GM12878 (cell line): Measurements from ENCODE around the gene BAZ2B. TPM values are rescaled to one million over a fixed set of nuclear protein-coding genes. Genes with fewer than 3 reads are reported as not detected.

Source experiments
- ATAC-seq: fragments of 200-7000 bp; cut with Tn5 transposase; 3 replicates; pipeline ENCODE4 v1.9.1; 2020; ENCODE audit warnings: mild to moderate bottlenecking, moderate library complexity
- BruUV-seq: library from RNA; stranded (reverse); fragments of 400-500 nt; replicated peaks from 2 replicates; lab custom pipeline; 2021; lab: Mats Ljungman, UMichigan
- CTCF ChIA-PET: fragments of 300-600 bp; sonication (Branson Sonifier 250); formaldehyde crosslinking; extraction: SDS; loops from one replicate; lab custom pipeline; 2021; ENCODE audit warnings: inconsistent platforms; lab: Yijun Ruan, JAX
- POLR2A ChIA-PET: fragments of 350-600 bp; formaldehyde crosslinking; extraction: SDS; loops from one replicate; lab custom pipeline; 2021; ENCODE audit warnings: inconsistent platforms; lab: Charles Lee
- RAD21 ChIA-PET: fragments of 300-600 bp; sonication (Branson Sonifier 250); formaldehyde crosslinking; loops from one replicate; lab custom pipeline; 2023; ENCODE audit warnings: antibody characterized with exemption; ENCODE audit not compliant: unreplicated experiment; lab: Charles Lee
- SMC1A ChIA-PET: fragments of 300-600 bp; sonication (Branson Sonifier 250); formaldehyde crosslinking; loops from one replicate; lab custom pipeline; 2023; ENCODE audit not compliant: unreplicated experiment, uncharacterized antibody; lab: Charles Lee
- DNase-seq: peaks from one replicate; pipeline ENCODE4 v3.0.0-alpha.2; 2011; ENCODE audit warnings: low read depth, low spot score
- FAIRE-seq: peaks from 3 replicates; lab custom pipeline; 2011; peaks lifted over from hg19 to GRCh38; lab: Jason Lieb, UNC
- H2AFZ ChIP-seq: 2 replicates; pipeline ENCODE4 v1.6.0; 2011; ENCODE audit warnings: low read depth, low read length, control low read depth; ENCODE audit not compliant: control insufficient read depth
- H3K27ac ChIP-seq: 2 replicates; pipeline ENCODE4 v1.5.1; 2011; ENCODE audit warnings: control low read depth; ENCODE audit not compliant: control insufficient read depth, insufficient read depth
- H3K27me3 ChIP-seq, 2 experiments: replicated peaks in 1 of 2; 2 replicates each; pipeline versions ENCODE4 v1.6.0 to v1.6.1; 2011; ENCODE audit warnings: low read length in 1 of 2; ENCODE audit not compliant: control insufficient read depth in 2 of 2, insufficient read depth in 2 of 2
- H3K36me3 ChIP-seq, 2 experiments: 2 replicates each; pipeline ENCODE4 v1.5.1; 2011; ENCODE audit warnings: low read length in 1 of 2; ENCODE audit not compliant: control insufficient read depth in 2 of 2, insufficient read depth in 2 of 2
- H3K4me1 ChIP-seq: 2 replicates; pipeline ENCODE4 v1.6.1; 2011; ENCODE audit warnings: mild to moderate bottlenecking, low read length, moderate library complexity, mixed read lengths; ENCODE audit not compliant: control insufficient read depth, insufficient read depth
- H3K4me2 ChIP-seq: 2 replicates; pipeline ENCODE4 v1.6.0; 2011; ENCODE audit warnings: control low read depth; ENCODE audit not compliant: control insufficient read depth, insufficient read depth
- H3K4me3 ChIP-seq: fragments of 200-600 bp; sonication (generic); 2 replicates; pipeline ENCODE4 v1.5.1; 2016
- H3K79me2 ChIP-seq: 2 replicates; pipeline ENCODE4 v1.6.0; 2011; ENCODE audit warnings: low read length; ENCODE audit not compliant: control insufficient read depth, insufficient read depth
- H3K9ac ChIP-seq: 2 replicates; pipeline ENCODE4 v1.8.0; 2011; ENCODE audit warnings: low read length, control low read depth, mixed read lengths; ENCODE audit not compliant: control insufficient read depth, insufficient read depth
- H3K9me3 ChIP-seq: replicated peaks from 3 replicates; pipeline ENCODE4 v1.5.1; 2011; ENCODE audit warnings: mild to moderate bottlenecking, low read length; ENCODE audit not compliant: control insufficient read depth, insufficient read depth
- H4K20me1 ChIP-seq: 2 replicates; pipeline ENCODE4 v1.6.0; 2011; ENCODE audit not compliant: control insufficient read depth, insufficient read depth
- ASH2L ChIP-seq: fragments of 300-600, 200-600 bp; sonication (generic); IDR thresholded peaks from 2 replicates; pipeline ENCODE4 v1.6.1; 2017; ENCODE audit warnings: low read depth, mild to moderate bottlenecking, borderline replicate concordance
- EGR1 ChIP-seq, 2 experiments: IDR thresholded peaks; 1 replicate in 1 of 2; 2 replicates in 1 of 2; pipeline ENCODE4 v1.6.1; 2011 to 2012; ENCODE audit warnings: low read depth in 2 of 2, low read length in 2 of 2, borderline replicate concordance in 1 of 2, mild to moderate bottlenecking in 1 of 2, moderate library complexity in 1 of 2
- EP300 ChIP-seq, 2 experiments: fragments of 150-350 bp in 1 of 2; IDR thresholded peaks; 2 replicates each; pipeline ENCODE4 v1.6.1; 2011 to 2012; ENCODE audit warnings: low read depth in 2 of 2, low read length in 2 of 2, borderline replicate concordance in 1 of 2, improper control_type of control experiment in 1 of 2, inconsistent platforms in 1 of 2; ENCODE audit not compliant: control insufficient read depth in 1 of 2
- GABPA ChIP-seq: IDR thresholded peaks from 2 replicates; pipeline ENCODE4 v1.6.1; 2014; ENCODE audit warnings: antibody characterized with exemption, low read depth, mild to moderate bottlenecking, inconsistent platforms
- HCFC1 ChIP-seq: fragments of 150-350 bp; IDR thresholded peaks from 2 replicates; pipeline ENCODE4 v1.6.1; 2014; ENCODE audit warnings: low read length
- JUND ChIP-seq: IDR thresholded peaks from 2 replicates; pipeline ENCODE4 v1.6.1; 2012; ENCODE audit warnings: low read depth, mild to moderate bottlenecking, low read length, improper control_type of control experiment, moderate library complexity
- NR2C2 ChIP-seq: IDR thresholded peaks from 2 replicates; pipeline ENCODE4 v1.6.1; 2011; ENCODE audit warnings: borderline replicate concordance, low read depth; ENCODE audit not compliant: control insufficient read depth, insufficient read length
- POLR2AphosphoS5 ChIP-seq: IDR thresholded peaks from 2 replicates; pipeline ENCODE4 v1.6.1; 2011; ENCODE audit warnings: mild to moderate bottlenecking, low read length, inconsistent platforms
- SMARCA5 ChIP-seq: fragments of 450-650 bp; IDR thresholded peaks from 2 replicates; pipeline ENCODE4 v1.6.1; 2017; ENCODE audit warnings: mild to moderate bottlenecking
- SUPT20H ChIP-seq: IDR thresholded peaks from 2 replicates; pipeline ENCODE4 v1.6.1; 2011; ENCODE audit warnings: low read depth, mild to moderate bottlenecking, low read length, moderate library complexity, borderline replicate concordance; ENCODE audit not compliant: control insufficient read depth
- WRNIP1 ChIP-seq: IDR thresholded peaks from 2 replicates; pipeline ENCODE4 v1.6.1; 2011; ENCODE audit warnings: low read depth, low read length, improper control_type of control experiment, borderline replicate concordance
- ZBED1 ChIP-seq: IDR thresholded peaks from 2 replicates; pipeline ENCODE4 v1.6.1; 2016; ENCODE audit warnings: borderline replicate concordance
- ZNF217 ChIP-seq: fragments of 450-650 bp; IDR thresholded peaks from 2 replicates; pipeline ENCODE4 v1.6.1; 2017; ENCODE audit warnings: antibody characterized with exemption, mild to moderate bottlenecking
- WGBS: methylation state at CpG from one replicate; pipeline ENCODE4 v1.1.6; 2016; ENCODE audit warnings: low lambda C conversion rate; ENCODE audit not compliant: insufficient replicate concordance, insufficient coverage; ENCODE audit errors: missing lambda C conversion rate; 5-methylcytosine and 5-hydroxymethylcytosine counted together
- in situ Hi-C: fragments of 300-500 bp; cut with MboI; formaldehyde crosslinking; loops from 9 replicates; pipeline ENCODE4 v1.14.3; 2018; ENCODE audit warnings: mixed read lengths
- intact Hi-C: fragments of 100-400 bp; cut with micrococcal nuclease; formaldehyde crosslinking; loops from one replicate; pipeline ENCODE4 v1.14.2; 2022; ENCODE audit not compliant: unreplicated experiment
- polyA plus RNA-seq, 11 experiments: library from polyadenylated mRNA; depleted of rRNA in 4 of 11; unstranded in 6 of 11; stranded (reverse) in 5 of 11; fragments of >200 nt; fragmentation: Nextera tagmentation in 4 of 11; fragmentation: Illumina TruSeq in 1 of 11; extraction: Ambion mirVana in 4 of 11; extraction: Trizol in 1 of 11; gene quantifications; 1 replicate in 1 of 11; 2 replicates in 10 of 11; pipeline versions ENCODE4 v1.2.1 to v1.2.3, GENCODE V29; 2011 to 2016; ENCODE audit warnings: inconsistent platforms in 2 of 11, missing spikeins in 2 of 11, low read depth in 1 of 11
- total RNA-seq, 4 experiments: library from RNA; depleted of rRNA in 3 of 4; stranded (reverse); fragments of >200 nt in 3 of 4; fragmentation: Illumina TruSeq in 1 of 4; extraction: Trizol in 1 of 4; gene quantifications; 2 replicates each; pipeline versions ENCODE4 v1.2.1 to v1.2.3, GENCODE V29; 2013 to 2021
- TF ChIP-seq, protein P1 (sequence below): IDR thresholded peaks from 2 replicates; pipeline ENCODE4 v1.6.1; 2012; ENCODE audit warnings: low read length, inconsistent platforms
- TF ChIP-seq, protein P2 (sequence below): IDR thresholded peaks from 2 replicates; pipeline ENCODE4 v1.6.1; 2012; ENCODE audit warnings: low read depth, low read length, improper control_type of control experiment

The BAZ2B gene
- total and polyA plus RNA-seq, 10 of the 15 experiments (the other 5 are each of a cell fraction or from before 2014, with no cell fraction given): 8.8 to 49.7 (median 24.7) TPM

DNA sequence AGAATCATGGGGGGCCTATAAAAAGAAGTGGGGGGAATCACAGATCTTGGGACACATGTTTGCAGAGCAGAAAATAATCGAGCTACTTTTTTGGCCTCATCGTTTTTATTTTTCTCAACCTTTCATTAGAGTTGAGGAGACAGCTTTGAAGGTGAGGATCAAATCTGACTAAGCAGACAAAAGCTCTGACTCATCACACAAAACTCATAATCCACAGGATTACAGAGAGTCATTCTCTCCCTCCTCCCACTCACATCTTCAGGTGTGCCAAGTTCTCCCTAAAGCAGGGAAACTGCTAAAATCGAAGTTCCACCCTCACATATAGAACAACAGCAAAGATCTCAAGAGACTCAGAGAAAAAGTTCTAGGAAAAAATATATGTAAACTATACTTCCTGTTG is 15.6 kb downstream of the BAZ2B start:
- no peaks in the 10 kb centered on the region for H3K27me3 ChIP-seq
- no TSS peak for BruUV-seq
- H3K4me2 ChIP-seq: no peak overlapping the region
- no peaks in the 10 kb centered on the region for H3K9me3 ChIP-seq
- no peak for DNase-seq
- peak; percentile 34; the same call in 2 of the 3 replicates for ATAC-seq
- no peaks in the 10 kb centered on the region for H3K79me2 ChIP-seq
- 95% methylated on average over 3 of the region's 3 CpGs for WGBS
- ChIA-PET CTCF (interaction anchor here (0.8 to 1.2 kb wide), 2 partner anchors 10 to 265 kb away, joined by 4 to 6 read pairs; no protein-coding TSS in a partner anchor), SMC1A (interaction anchor here (0.6 to 1.3 kb wide), 2 partner anchors 8 to 12 kb away, joined by 4 read pairs; no protein-coding TSS in a partner anchor), POLR2A (interaction anchor here (0.5 to 0.7 kb wide), 2 partner anchors 8 to 884 kb away, joined by 3 to 5 read pairs; no protein-coding TSS in a partner anchor), RAD21 (interaction anchor here (1.6 kb wide), 1 partner anchor 9 kb away, joined by 4 read pairs; no protein-coding TSS in a partner anchor)
- H3K4me3 ChIP-seq: no peak overlapping the region
- no peak overlapping the region for H3K27ac ChIP-seq
- in situ Hi-C loops (no loop called here), intact Hi-C loops (no loop called here)
- FAIRE-seq: no peak
- no peaks in the 10 kb centered on the region for H4K20me1 ChIP-seq
- no peaks in the 10 kb centered on the region for H3K36me3 ChIP-seq
- no peak overlapping the region for H3K9ac ChIP-seq
- no peaks in the 10 kb centered on the region for H3K4me1 ChIP-seq
- H2AFZ ChIP-seq: no peak overlapping the region
- TF ChIP-seq ZNF217 (no peak), SUPT20H (no peak), ASH2L (no peak), WRNIP1 (no peak), JUND (no peak), SMARCA5 (no peak), ZBED1 (no peak), HCFC1 (no peak), POLR2AphosphoS5 (no peak), EP300 (IDR thresholded peaks at IDR 0.05; ENCODE audit: borderline replicate concordance in 1 of 2, control insufficient read depth in 1 of 2, low read depth in 2 of 2, low read length in 2 of 2) (no peak), NR2C2 (no peak), EGR1 (IDR thresholded peaks at IDR 0.05; ENCODE audit: borderline replicate concordance in 1 of 2, low read depth in 2 of 2, low read length in 2 of 2) (no peak), GABPA (no peak)
- TF ChIP-seq, protein P1, sequence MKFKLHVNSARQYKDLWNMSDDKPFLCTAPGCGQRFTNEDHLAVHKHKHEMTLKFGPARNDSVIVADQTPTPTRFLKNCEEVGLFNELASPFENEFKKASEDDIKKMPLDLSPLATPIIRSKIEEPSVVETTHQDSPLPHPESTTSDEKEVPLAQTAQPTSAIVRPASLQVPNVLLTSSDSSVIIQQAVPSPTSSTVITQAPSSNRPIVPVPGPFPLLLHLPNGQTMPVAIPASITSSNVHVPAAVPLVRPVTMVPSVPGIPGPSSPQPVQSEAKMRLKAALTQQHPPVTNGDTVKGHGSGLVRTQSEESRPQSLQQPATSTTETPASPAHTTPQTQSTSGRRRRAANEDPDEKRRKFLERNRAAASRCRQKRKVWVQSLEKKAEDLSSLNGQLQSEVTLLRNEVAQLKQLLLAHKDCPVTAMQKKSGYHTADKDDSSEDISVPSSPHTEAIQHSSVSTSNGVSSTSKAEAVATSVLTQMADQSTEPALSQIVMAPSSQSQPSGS: no peak
- TF ChIP-seq, protein P2, sequence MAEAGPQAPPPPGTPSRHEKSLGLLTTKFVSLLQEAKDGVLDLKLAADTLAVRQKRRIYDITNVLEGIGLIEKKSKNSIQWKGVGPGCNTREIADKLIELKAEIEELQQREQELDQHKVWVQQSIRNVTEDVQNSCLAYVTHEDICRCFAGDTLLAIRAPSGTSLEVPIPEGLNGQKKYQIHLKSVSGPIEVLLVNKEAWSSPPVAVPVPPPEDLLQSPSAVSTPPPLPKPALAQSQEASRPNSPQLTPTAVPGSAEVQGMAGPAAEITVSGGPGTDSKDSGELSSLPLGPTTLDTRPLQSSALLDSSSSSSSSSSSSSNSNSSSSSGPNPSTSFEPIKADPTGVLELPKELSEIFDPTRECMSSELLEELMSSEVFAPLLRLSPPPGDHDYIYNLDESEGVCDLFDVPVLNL: no peak
- TF ChIP-seq, all 136 proteins: peak for 0
